ENCODE results near the gene MAFB.

Gene MAFB

DNA sequence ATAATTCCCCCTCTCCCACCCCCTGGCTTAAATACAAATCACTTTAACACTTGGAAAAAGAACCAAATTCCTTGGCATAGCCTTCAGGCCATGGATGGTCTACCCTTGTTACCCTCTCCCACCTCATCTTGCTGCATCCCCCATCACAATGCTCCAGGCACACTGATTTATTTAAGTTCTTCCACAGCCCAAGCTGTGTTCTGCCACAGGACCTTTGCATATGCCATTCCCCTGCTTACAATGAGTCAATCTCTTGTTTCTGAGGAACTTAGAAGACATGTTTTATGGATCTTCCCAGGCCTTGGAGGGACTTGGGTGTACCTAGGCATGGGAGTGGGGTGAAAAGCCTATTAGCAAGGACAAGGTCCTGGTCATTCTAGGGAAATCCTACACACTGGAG, 6.2 kb upstream of the MAFB start:
- H3K4me3 ChIP-seq (ENCODE audit: control insufficient read depth, low read depth, low read length) = no peak overlapping the region
- TF ChIP-seq, protein P1, sequence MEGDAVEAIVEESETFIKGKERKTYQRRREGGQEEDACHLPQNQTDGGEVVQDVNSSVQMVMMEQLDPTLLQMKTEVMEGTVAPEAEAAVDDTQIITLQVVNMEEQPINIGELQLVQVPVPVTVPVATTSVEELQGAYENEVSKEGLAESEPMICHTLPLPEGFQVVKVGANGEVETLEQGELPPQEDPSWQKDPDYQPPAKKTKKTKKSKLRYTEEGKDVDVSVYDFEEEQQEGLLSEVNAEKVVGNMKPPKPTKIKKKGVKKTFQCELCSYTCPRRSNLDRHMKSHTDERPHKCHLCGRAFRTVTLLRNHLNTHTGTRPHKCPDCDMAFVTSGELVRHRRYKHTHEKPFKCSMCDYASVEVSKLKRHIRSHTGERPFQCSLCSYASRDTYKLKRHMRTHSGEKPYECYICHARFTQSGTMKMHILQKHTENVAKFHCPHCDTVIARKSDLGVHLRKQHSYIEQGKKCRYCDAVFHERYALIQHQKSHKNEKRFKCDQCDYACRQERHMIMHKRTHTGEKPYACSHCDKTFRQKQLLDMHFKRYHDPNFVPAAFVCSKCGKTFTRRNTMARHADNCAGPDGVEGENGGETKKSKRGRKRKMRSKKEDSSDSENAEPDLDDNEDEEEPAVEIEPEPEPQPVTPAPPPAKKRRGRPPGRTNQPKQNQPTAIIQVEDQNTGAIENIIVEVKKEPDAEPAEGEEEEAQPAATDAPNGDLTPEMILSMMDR (IDR thresholded peaks at IDR 0.05; ENCODE audit: control insufficient read depth, insufficient read depth, low read depth, low read length, missing control alignments) = no peak
- DNase-seq (ENCODE audit: low read depth) = no peak

DNA sequence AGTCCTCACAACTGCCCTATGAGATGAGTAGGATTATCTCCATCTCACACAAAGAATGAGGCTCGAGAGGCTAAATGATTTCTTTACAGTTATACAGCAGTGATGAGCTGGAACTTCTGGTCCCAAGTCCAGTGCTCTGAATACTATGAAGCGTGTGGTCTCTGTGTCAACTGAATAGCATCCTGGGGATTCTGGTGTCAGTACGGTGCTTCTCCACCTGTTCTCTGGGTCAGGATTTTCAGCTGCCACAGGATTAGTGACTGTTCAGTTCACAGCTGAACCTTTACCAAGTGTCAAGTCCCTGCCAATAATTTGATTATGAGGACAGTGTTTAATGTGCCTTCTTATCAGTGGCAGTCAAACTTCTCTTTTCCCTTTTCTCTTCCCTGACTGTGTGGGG, 5.2 kb upstream of the MAFB start:
- TF ChIP-seq, protein P1 (IDR thresholded peaks at IDR 0.05; ENCODE audit: control insufficient read depth, insufficient read depth, low read depth, low read length, missing control alignments) = no peak
- no peak for DNase-seq (ENCODE audit: low read depth)
- no peak overlapping the region for H3K4me3 ChIP-seq (ENCODE audit: control insufficient read depth, low read depth, low read length)

DNA sequence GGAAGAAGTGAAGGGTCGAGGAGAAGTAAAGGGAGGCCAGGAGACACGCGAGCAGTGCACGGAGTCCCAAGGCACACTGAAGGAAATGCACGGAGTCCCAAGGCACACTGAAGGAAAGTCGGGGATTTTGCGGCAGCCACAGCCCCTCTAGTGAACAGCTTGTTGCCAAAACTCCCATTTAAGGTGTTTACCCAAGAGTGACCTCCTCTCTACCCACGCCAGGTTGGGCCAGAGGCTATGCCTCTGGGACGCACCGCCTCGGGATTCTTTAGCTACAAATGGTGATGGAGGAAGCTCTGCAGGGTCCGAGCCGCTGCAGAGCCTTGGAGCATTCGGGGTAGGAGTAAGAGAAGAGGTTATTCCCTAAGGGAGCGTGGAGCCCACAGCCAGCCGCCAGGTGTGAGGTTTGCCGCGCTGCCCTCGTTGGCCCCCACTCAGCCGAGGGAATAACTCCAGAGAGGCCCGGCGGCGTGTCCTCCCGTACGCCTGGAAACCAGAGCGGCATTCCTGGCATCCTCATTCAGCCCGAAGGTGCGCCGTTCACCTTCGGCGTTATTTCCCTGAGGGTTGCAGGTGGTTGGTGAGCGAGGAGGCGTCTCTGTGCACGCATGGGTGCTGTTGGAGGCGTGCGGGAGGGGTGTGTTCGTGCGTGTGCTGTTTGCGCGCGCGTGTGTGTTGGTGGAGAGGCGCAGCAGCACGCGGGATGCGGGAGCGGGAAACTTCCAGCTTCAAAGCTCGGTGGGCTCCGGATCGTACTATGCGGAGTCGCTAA, 3.4 kb upstream of the MAFB start:
- no peak for DNase-seq (ENCODE audit: low read depth)
- TF ChIP-seq, protein P1 (IDR thresholded peaks at IDR 0.05; ENCODE audit: control insufficient read depth, insufficient read depth, low read depth, low read length, missing control alignments) = no peak
- no peak overlapping the region for H3K4me3 ChIP-seq (ENCODE audit: control insufficient read depth, low read depth, low read length)

DNA sequence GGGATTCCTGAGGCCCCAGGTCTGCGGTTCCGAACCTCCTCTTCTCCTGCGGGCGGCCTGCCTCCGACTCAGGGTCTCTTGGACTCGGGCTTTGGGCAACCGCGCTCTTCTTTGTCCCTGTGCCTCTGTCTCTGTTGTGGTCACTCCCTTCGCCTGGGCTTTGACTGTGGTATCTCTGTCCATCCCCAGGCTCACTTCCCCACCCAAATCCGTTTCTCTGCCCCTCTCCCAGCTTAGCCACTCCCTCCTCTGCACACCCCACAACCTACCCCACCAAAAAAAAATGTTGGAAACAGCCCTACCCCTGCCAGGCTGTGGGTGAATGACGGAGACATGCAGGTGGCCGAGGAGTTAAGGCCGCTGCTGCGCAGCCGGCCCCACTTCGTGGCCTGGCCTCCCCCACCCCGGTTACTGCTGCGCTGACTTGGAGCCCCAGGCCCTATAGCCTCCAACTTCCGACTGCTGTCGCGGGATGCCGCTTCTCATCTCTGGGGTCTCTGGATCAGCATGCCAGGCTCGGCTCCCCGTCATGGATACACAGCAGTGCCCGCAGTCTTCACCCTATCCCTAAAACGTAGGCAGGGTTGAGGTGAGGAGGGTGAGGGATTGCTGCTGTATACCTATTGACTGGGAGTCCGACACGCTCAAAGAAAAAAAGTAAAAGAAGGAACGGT, 2.7 kb upstream of the MAFB start:
- no peak for DNase-seq (ENCODE audit: low read depth)
- no peak overlapping the region for H3K4me3 ChIP-seq (ENCODE audit: control insufficient read depth, low read depth, low read length)
- TF ChIP-seq, protein P1 (IDR thresholded peaks at IDR 0.05; ENCODE audit: control insufficient read depth, insufficient read depth, low read depth, low read length, missing control alignments) = no peak

DNA sequence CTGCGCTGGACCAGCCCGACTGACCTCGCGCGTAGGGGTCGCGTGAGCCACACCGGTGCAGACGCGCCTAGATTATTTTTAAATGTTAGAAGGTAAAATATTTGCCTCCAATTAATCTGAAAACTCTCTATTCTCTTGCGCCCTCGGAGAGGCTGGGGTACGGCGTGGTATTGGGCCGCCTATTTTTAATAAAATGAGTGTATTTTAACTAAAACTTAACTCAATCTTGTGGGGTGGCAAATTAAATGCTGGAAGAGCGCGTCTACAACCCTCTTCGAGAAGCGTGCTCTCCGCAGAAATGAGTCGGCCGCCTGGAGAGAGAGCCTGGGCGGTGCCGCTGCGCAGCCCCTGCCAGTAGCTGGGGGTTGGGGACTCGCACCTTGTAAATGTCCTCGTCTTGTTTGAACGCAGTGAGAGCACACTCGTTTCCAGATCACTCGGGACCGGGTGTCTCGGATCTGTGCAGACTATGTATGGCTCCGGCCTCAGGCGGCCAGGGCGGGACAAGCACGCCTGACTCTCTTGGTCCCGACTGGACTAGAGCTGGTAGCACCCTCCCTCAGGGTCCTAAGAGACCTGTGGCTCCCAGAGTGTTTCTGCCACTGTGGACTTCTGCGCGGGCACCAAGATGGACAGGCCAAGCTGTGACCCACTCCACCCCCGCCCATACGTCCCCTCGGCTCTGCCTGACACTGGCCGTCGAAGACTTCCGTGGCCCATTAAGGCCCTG, 2.0 kb upstream of the MAFB start:
- H3K4me3 ChIP-seq (ENCODE audit: control insufficient read depth, low read depth, low read length) = no peak overlapping the region
- no peak for DNase-seq (ENCODE audit: low read depth)
- TF ChIP-seq, protein P1 (IDR thresholded peaks at IDR 0.05; ENCODE audit: control insufficient read depth, insufficient read depth, low read depth, low read length, missing control alignments) = no peak

DNA sequence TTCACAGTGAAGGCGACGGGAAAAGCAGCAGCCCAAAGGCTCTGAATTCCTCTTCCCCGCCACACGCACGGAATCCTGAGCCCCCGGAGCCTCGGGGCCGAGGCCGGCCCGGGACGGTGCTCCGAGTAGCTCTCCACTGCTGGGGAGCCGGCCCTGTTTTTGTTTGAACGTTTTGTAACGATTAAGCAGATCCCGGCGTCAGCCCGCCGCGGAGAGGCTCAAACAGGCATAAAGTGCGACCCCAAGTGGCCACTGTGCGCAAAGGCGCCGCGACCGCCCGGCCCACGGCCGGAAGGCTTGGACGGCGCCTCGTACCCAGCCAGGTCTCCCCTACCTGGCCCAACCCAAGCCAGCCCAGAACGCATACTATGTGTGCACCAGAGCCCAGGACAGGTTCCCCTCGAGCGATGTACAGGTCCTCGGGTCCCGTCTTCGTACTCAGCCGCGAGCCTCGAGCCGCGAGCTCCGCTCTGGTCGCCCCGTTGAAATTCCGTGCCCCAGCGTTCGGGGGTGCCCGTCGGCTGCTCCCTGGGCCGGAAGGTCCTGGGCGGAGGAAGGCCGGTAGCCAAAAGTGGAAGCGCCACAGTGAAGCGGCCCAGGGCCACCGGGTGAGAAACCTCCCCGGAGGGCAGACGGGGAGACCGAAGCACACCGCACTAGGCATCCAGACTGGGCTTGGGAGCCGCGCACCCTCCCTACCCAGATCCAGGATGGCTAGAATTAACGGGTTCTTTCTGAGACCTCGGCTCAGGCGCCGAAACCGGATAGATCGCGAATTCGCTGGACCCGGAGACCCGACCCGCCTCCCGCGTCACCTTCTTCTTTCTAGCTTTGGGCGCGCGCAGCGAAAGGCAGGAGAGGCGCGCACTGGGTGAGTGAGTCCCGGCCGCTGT, 1.2 kb upstream of the MAFB start:
- H3K4me3 ChIP-seq (ENCODE audit: control insufficient read depth, low read depth, low read length) = peak overlapping the region; percentile 66
- TF ChIP-seq, protein P1 (IDR thresholded peaks at IDR 0.05; ENCODE audit: control insufficient read depth, insufficient read depth, low read depth, low read length, missing control alignments) = peak; percentile 87
- peak; percentile 55 for DNase-seq (ENCODE audit: low read depth)

Data from AG09309 (cell line).